OCI-LY3 (cell line): Measurements from ENCODE around the gene TXK.

Experiments
- EZH2phosphoT487 ChIP-seq: fragments of 200-600 bp; shearing (Covaris generic); IDR thresholded peaks from 2 replicates; pipeline ENCODE4 v1.6.1; 2018; ENCODE audit warnings: antibody characterized with exemption, mixed run types, low read depth
- TF ChIP-seq, protein P1 (sequence below): fragments of 200-600, 300-600 bp; sonication (generic); IDR thresholded peaks from 2 replicates; pipeline ENCODE4 v1.5.1; 2014; ENCODE audit warnings: antibody characterized with exemption, low read length, low read depth

DNA sequence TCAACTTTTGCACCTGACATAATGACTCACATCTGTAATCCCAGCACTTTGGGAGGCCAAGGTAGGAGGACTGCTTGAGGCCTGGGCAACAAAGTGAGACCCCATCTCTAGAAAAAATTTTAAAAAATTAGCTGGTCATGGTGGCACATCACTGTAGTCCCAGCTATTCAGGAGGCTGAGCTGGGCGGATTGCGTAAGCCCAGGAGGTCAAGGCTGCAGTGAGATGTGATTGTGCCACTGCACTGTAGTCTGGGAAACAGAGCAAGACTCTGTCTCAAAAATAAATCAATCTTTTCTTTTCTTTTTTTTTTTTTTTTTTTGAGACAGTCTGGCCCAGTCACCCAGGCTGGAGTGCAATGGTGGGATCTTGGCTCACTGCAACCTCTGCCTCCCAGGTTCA is 65.0 kb downstream of the TXK start:
- TF ChIP-seq, protein P1, sequence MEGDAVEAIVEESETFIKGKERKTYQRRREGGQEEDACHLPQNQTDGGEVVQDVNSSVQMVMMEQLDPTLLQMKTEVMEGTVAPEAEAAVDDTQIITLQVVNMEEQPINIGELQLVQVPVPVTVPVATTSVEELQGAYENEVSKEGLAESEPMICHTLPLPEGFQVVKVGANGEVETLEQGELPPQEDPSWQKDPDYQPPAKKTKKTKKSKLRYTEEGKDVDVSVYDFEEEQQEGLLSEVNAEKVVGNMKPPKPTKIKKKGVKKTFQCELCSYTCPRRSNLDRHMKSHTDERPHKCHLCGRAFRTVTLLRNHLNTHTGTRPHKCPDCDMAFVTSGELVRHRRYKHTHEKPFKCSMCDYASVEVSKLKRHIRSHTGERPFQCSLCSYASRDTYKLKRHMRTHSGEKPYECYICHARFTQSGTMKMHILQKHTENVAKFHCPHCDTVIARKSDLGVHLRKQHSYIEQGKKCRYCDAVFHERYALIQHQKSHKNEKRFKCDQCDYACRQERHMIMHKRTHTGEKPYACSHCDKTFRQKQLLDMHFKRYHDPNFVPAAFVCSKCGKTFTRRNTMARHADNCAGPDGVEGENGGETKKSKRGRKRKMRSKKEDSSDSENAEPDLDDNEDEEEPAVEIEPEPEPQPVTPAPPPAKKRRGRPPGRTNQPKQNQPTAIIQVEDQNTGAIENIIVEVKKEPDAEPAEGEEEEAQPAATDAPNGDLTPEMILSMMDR, result no peak
- no peak for TF ChIP-seq EZH2phosphoT487
